Esophagus muscularis mucosa (tissue), 4 donors: ENCODE results near the gene APOBEC3B. TPM values are rescaled to one million over a fixed set of nuclear protein-coding genes. Genes with fewer than 3 reads are reported as not detected.

ENCODE experiments used
- DNase-seq: peaks from one replicate; pipeline ENCODE4 v3.0.0-alpha.2; 2017; ENCODE audit errors: extremely low spot score
- H3K27ac ChIP-seq, 4 donors: fragments of 200-600 bp; sonication (generic); replicated peaks in 1 of 4; 1 replicate in 3 of 4; 2 replicates in 1 of 4; pipeline ENCODE4 v1.5.1; 2016 to 2019; ENCODE audit warnings: mild to moderate bottlenecking in 1 of 4
- H3K27me3 ChIP-seq, 4 donors: fragments of 200-600 bp; sonication (generic); one replicate each; pipeline versions ENCODE4 v1.5.1 to v1.6.0; 2016 to 2019
- H3K36me3 ChIP-seq, 4 donors: fragments of 200-600 bp; sonication (generic); one replicate each; pipeline ENCODE4 v1.5.1; 2016 to 2019
- H3K4me1 ChIP-seq, 4 donors: fragments of 200-600 bp; sonication (generic); one replicate each; pipeline ENCODE4 v1.5.1; 2016 to 2019
- H3K4me3 ChIP-seq, 4 donors: fragments of 200-600 bp; sonication (generic); 1 replicate in 2 of 4; 2 replicates in 2 of 4; pipeline ENCODE4 v1.5.1; 2016 to 2019; ENCODE audit warnings: mild to moderate bottlenecking in 4 of 4, moderate library complexity in 1 of 4
- H3K9me3 ChIP-seq, 4 donors: fragments of 200-600 bp; sonication (generic); 1 replicate in 3 of 4; 2 replicates in 1 of 4; pipeline ENCODE4 v1.5.1; 2016 to 2019
- CTCF ChIP-seq, 3 experiments: fragments of 200-600 bp in 2 of 3; fragments of 450-650 bp in 1 of 3; sonication (generic) in 2 of 3; IDR thresholded peaks; one replicate each; pipeline ENCODE4 v1.5.1; 2017 to 2019; ENCODE audit warnings: antibody characterized with exemption in 3 of 3, mild to moderate bottlenecking in 2 of 3, moderate library complexity in 1 of 3
- EP300 ChIP-seq: sonication (generic); formaldehyde crosslinking; IDR thresholded peaks from one replicate; pipeline ENCODE4 v1.6.1; 2017; ENCODE audit warnings: antibody characterized with exemption
- POLR2A ChIP-seq: fragments of 450-650 bp; IDR thresholded peaks from one replicate; pipeline ENCODE4 v1.6.1; 2017; ENCODE audit warnings: antibody characterized with exemption, moderate library complexity, mild to moderate bottlenecking, low read depth
- POLR2AphosphoS5 ChIP-seq, 2 donors: sonication (generic); formaldehyde crosslinking; IDR thresholded peaks; one replicate each; pipeline ENCODE4 v1.6.1; 2017; ENCODE audit warnings: antibody characterized with exemption in 2 of 2
- WGBS: methylation state at CpG from one replicate; pipeline ENCODE4 v1.1.5; 2018; 5-methylcytosine and 5-hydroxymethylcytosine counted together
- intact Hi-C: fragments of 100-400 bp; cut with DNase I; formaldehyde crosslinking; loops from one replicate; pipeline ENCODE4 v1.15.1; 2023
- total RNA-seq, 4 donors: library from RNA; depleted of rRNA; stranded (reverse); fragments of >200 nt; gene quantifications; one replicate each; pipeline versions ENCODE4 v1.1.0 to v1.2.1, GENCODE V29; 2016

APOBEC3B gene
- total RNA-seq, 4 donors from 2014 or later = 0.50 TPM; not detected in 3

GRCh38 chr22:39041908-39042307, 59.8 kb downstream of the APOBEC3B start:
- Histone ChIP-seq H3K4me3 (no peak overlapping the region), H3K27me3 (no peaks in the 10 kb centered on the region), H3K9me3 (no peaks in the 10 kb centered on the region), H3K27ac (no peak overlapping the region), H3K36me3 (peaks cover 0 to 25% (median 8%) of the 10 kb centered on the region in 4 donors), H3K4me1 (peaks cover 7 to 24% (median 17%) of the 10 kb centered on the region in 4 donors)
- 92% methylated on average over 7 of the region's 7 CpGs for WGBS
- DNase-seq = no peak
- TF ChIP-seq POLR2A = no peak
- TF ChIP-seq EP300 = no peak
- no peak for TF ChIP-seq CTCF (IDR thresholded peaks at IDR 0.05)
- TF ChIP-seq POLR2AphosphoS5 (IDR thresholded peaks at IDR 0.05) = no peak
- intact Hi-C loops = no loop called here

Other genes with a start within 250 kb of the APOBEC3B start
- gene SUN2, start 226.3 kb upstream of the APOBEC3B start, total RNA-seq = 100 to 1,000 TPM; 417 to 598 (median 449) TPM
- gene DNAL4, start 188.2 kb upstream of the APOBEC3B start, total RNA-seq = 10 to 100 TPM in 3 of 4 donors, 1 to 10 TPM in 1; 9.3 to 15.2 (median 12.8) TPM
- gene NPTXR, start 138.3 kb upstream of the APOBEC3B start, total RNA-seq = 10 to 100 TPM in 1 of 4 donors, 1 to 10 TPM in 3; 8.2 to 15.0 (median 8.8) TPM
- 100 to 1,000 TPM in 3 of 4 donors, 10 to 100 TPM in 1; 73.7 to 172 (median 129) TPM for gene CBX6, start 110.1 kb upstream of the APOBEC3B start, total RNA-seq
- 1 to 10 TPM in 1 of 4 donors, under 1 TPM in 1, not detected in 2; 0.58 to 8.0 TPM for gene APOBEC3A, start 24.7 kb upstream of the APOBEC3B start, total RNA-seq
- 10 to 100 TPM in 2 of 4 donors, 1 to 10 TPM in 2; 7.1 to 11.3 (median 8.8) TPM for gene APOBEC3C, start 31.9 kb downstream of the APOBEC3B start, total RNA-seq
- 1 to 10 TPM in 2 of 4 donors, under 1 TPM in 2; 0.66 to 3.4 (median 1.1) TPM for gene APOBEC3D, start 38.8 kb downstream of the APOBEC3B start, total RNA-seq
- 1 to 10 TPM; 2.8 to 5.0 (median 3.9) TPM for gene APOBEC3F, start 58.5 kb downstream of the APOBEC3B start, total RNA-seq
- gene APOBEC3G, start 94.9 kb downstream of the APOBEC3B start, total RNA-seq = 1 to 10 TPM; 4.1 to 7.9 (median 5.5) TPM
- under 1 TPM in 1 of 4 donors, not detected in 3; 0.39 TPM for gene APOBEC3H, start 114.9 kb downstream of the APOBEC3B start, total RNA-seq
- 100 to 1,000 TPM; 129 to 251 (median 173) TPM for gene CBX7, start 170.3 kb downstream of the APOBEC3B start, total RNA-seq